Activated T-helper 9 cell treated with anti-CD3 and anti-CD28 coated beads, Interleukin-2, amount 50 U/mL, for 16 hours (primary cell): Measurements from ENCODE around the gene NOD2.

ENCODE experiments used
- DNase-seq: peaks from one replicate; pipeline ENCODE4 v3.0.0-alpha.2; 2020; ENCODE audit warnings: low read depth

The NOD2 gene

GRCh38 chr16:50670476-50670875 is 22.9 kb upstream of the NOD2 start:
- DNase-seq, result no peak

- no peak for DNase-seq
These were observed 21.7 kb upstream of the NOD2 start for GRCh38 chr16:50671644-50672260.

- no peak for DNase-seq
These were observed 19.7 kb upstream of the NOD2 start for GRCh38 chr16:50673496-50674275.

- no peak for DNase-seq
These were observed 18.6 kb upstream of the NOD2 start for GRCh38 chr16:50674831-50675230.

- DNase-seq, result no peak
These were observed 17.5 kb upstream of the NOD2 start for GRCh38 chr16:50675686-50676610.

GRCh38 chr16:50676684-50677225 is 16.7 kb upstream of the NOD2 start:
- DNase-seq, result no peak

GRCh38 chr16:50677351-50677750 is 16.1 kb upstream of the NOD2 start:
- DNase-seq, result no peak

GRCh38 chr16:50678531-50678930 is 14.9 kb upstream of the NOD2 start:
- no peak for DNase-seq

- no peak for DNase-seq
These were observed 14.1 kb upstream of the NOD2 start for GRCh38 chr16:50679266-50679665.

- no peak for DNase-seq
These were observed 13.5 kb upstream of the NOD2 start for GRCh38 chr16:50679676-50680555.

GRCh38 chr16:50680556-50680893 is 12.9 kb upstream of the NOD2 start:
- no peak for DNase-seq

- DNase-seq, result peak; percentile 43
These were observed 12.2 kb upstream of the NOD2 start, which contains the start of gene SNX20 for GRCh38 chr16:50681021-50681885. Gene SNX20 (minus strand): TSS chr16:50681312. CDS start chr16:50677526, 3,786 bp downstream.

GRCh38 chr16:50683689-50684374 is 9.6 kb upstream of the NOD2 start:
- DNase-seq, result peak; percentile 41

- no peak for DNase-seq
These were observed 8.5 kb upstream of the NOD2 start for GRCh38 chr16:50684823-50685461.

GRCh38 chr16:50685462-50686063 is 7.8 kb upstream of the NOD2 start:
- DNase-seq, result no peak

- DNase-seq, result no peak
These were observed 5.3 kb upstream of the NOD2 start for GRCh38 chr16:50688083-50688482.

GRCh38 chr16:50688867-50689266 is 4.5 kb upstream of the NOD2 start:
- DNase-seq, result no peak

GRCh38 chr16:50690177-50690576 is 3.2 kb upstream of the NOD2 start:
- no peak for DNase-seq

- no peak for DNase-seq
These were observed 785 bp upstream of the NOD2 start for GRCh38 chr16:50692644-50692998.
